Measurements from ENCODE around the gene RETREG3. TPM values are rescaled to one million over a fixed set of nuclear protein-coding genes. Genes with fewer than 3 reads are reported as not detected.

RETREG3 gene
- total and polyA plus RNA-seq, 9 of the 15 experiments (the other 6 are each of a cell fraction or from before 2014, with no cell fraction given) = 4.1 to 39.0 (median 16.9) TPM

GRCh38 chr17:42553161-42553818 lies 55.9 kb downstream of the RETREG3 start (continued):
- TF ChIP-seq HMG20A (CRISPR knock-in tag; conservative IDR thresholded peaks at IDR 0.05) = no peak
- no peak for TF ChIP-seq SIX5 (IDR thresholded peaks at IDR 0.05; ENCODE audit: borderline replicate concordance in 1 of 2, insufficient read depth in 1 of 2, low read depth in 1 of 2, low read length in 2 of 2)
- peak; percentile 67 for TF ChIP-seq ZNF592 (IDR thresholded peaks at IDR 0.05)
- no peak for TF ChIP-seq ZNF77 (CRISPR knock-in tag; IDR thresholded peaks at IDR 0.05)
- TF ChIP-seq MAFK (IDR thresholded peaks at IDR 0.05; ENCODE audit: low read length) = no peak
- no peak for TF ChIP-seq MITF (IDR thresholded peaks at IDR 0.05)
- no peak for TF ChIP-seq PHTF2 (CRISPR knock-in tag; IDR thresholded peaks at IDR 0.05)
- no peak for TF ChIP-seq LARP7 (IDR thresholded peaks at IDR 0.05)
- TF ChIP-seq ARID4B (CRISPR knock-in tag; IDR thresholded peaks at IDR 0.05) = peak; percentile 83
- TF ChIP-seq ETV6 (IDR thresholded peaks at IDR 0.05; ENCODE audit: borderline replicate concordance in 1 of 2, low read depth in 2 of 2, low read length in 1 of 2) = no peak
- no peak for TF ChIP-seq ETV6 (CRISPR knock-in tag; IDR thresholded peaks at IDR 0.05; ENCODE audit: borderline replicate concordance)
- no peak for TF ChIP-seq HDAC8 (tag; IDR thresholded peaks at IDR 0.05)
- TF ChIP-seq VEZF1 (CRISPR knock-in tag; IDR thresholded peaks at IDR 0.05) = peak; percentile 36; the same call in 1 of the 2 replicates
